Activated T-helper 17 cell treated with anti-CD3 and anti-CD28 coated beads, Interleukin-2, amount 50 U/mL, for 72 hours (primary cell): ENCODE measurements around the gene TRAF7. TPM values are rescaled to one million over a fixed set of nuclear protein-coding genes. Genes with fewer than 3 reads are reported as not detected.
"Not testable (repeated sequence)": the region's sequence is repeated elsewhere in the genome, so short reads cannot be mapped to it uniquely, and the experiment has no call there.

Source experiments
- ATAC-seq: fragments of 150-1000 bp; cut with Tn5 transposase; replicated peaks from 2 replicates; pipeline ENCODE4 v1.10.0; 2021; ENCODE audit warnings: mild to moderate bottlenecking, moderate library complexity
- H3K27ac Mint-ChIP-seq: one replicate; pipeline ENCODE4 v1.8.0; 2022; ENCODE audit warnings: mixed read lengths
- H3K27me3 Mint-ChIP-seq: one replicate; pipeline ENCODE4 v1.8.0; 2022; ENCODE audit warnings: mixed read lengths
- H3K36me3 Mint-ChIP-seq: one replicate; pipeline ENCODE4 v1.8.0; 2022; ENCODE audit warnings: low read depth, mild to moderate bottlenecking, mixed read lengths
- H3K4me1 Mint-ChIP-seq: one replicate; pipeline ENCODE4 v1.8.0; 2022; ENCODE audit warnings: mixed read lengths
- H3K4me3 Mint-ChIP-seq: one replicate; pipeline ENCODE4 v1.8.0; 2022; ENCODE audit warnings: mild to moderate bottlenecking, mixed read lengths
- H3K9me3 Mint-ChIP-seq: one replicate; pipeline ENCODE4 v1.8.0; 2022; ENCODE audit warnings: mixed read lengths
- total RNA-seq, 2 donors: library from RNA; stranded (reverse); gene quantifications; one replicate each; pipeline ENCODE4 v1.2.3, GENCODE V29; 2022

TRAF7 gene
- total RNA-seq, 2 donors from 2014 or later = 49.8 to 80.1 TPM

DNA sequence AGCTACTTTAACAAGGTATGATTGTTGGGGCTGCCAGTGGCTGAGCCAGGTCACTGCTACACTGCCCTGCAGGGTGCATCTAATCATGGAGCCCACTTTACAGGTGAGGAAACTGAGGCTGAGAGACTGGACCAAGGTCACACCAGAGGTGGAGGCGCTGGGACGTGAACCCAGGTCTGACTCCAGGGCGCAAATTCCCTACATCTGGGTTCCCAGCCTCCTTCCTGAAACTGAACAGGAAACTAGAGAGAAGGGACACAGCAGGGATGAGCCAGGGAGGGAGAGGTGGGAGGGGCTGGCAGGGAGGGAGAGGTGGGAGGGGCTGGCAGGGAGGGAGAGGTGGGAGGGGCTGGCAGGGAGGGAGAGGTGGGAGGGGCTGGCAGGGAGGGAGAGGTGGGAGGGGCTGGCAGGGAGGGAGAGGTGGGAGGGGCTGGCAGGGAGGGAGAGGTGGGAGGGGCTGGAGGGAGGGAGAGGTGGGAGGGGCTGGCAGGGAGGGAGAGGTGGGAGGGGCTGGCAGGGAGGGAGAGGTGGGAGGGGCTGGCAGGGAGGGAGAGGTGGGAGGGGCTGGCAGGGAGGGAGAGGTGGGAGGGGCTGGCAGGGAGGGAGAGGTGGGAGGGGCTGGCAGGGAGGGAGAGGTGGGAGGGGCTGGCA is 27.8 kb upstream of the TRAF7 start:
- ATAC-seq = peak; percentile 22
- H3K27me3 Mint-ChIP-seq, H3K27ac Mint-ChIP-seq, H3K36me3 Mint-ChIP-seq, H3K9me3 Mint-ChIP-seq, H3K4me1 Mint-ChIP-seq: not testable (repeated sequence)
- peak overlapping the region; percentile 58 for H3K4me3 Mint-ChIP-seq

DNA sequence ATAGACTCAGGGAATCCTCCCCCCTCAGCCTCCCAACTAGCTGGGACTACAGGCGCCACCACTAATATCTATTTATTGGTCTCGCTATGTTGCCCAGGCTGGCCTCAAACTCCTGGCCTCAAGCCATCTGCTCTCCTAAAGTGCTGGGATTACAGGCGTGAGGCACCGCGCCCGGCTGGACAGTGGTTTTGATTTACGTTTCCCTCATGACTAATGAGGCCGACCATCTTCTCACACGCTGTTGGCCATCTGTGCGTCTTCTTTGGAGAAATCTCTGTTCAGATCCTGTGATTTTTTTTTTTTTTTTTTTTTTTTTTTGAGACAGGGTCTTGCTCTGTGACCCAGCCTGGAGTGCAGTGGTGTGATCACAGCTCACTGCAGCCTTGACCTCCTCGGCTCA is 26.3 kb upstream of the TRAF7 start:
- not testable (repeated sequence) for ATAC-seq, H3K36me3 Mint-ChIP-seq, H3K4me3 Mint-ChIP-seq, H3K4me1 Mint-ChIP-seq, H3K27ac Mint-ChIP-seq, H3K9me3 Mint-ChIP-seq, H3K27me3 Mint-ChIP-seq

DNA sequence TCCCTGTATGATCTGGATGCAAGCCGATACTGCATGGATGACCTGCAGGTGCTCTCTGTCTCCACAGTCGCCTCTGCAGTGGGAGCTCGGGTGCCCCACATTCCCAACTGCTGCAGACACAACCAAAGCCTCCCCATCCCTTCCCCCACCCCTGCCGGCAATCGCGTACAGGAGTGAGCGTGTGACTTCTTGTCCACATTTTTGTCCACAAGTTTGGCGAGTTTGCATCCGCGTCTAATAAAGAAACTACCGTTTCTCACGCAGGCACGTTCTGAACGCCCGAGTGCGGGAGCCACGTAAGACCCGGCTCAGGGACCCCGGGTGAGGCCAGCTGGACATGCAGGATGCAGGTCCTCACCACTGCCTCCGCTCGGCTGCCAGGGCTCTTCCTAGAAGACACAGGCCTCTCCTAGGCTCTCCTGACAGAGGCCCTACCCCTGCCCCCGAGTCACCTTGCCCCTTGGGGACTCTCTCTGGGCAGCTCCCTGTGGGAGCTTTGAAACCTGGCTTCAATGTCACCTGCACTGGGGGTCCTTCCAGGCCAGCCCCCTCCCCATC is 25.6 kb upstream of the TRAF7 start:
- H3K36me3 Mint-ChIP-seq, ATAC-seq, H3K9me3 Mint-ChIP-seq, H3K27ac Mint-ChIP-seq, H3K4me3 Mint-ChIP-seq, H3K4me1 Mint-ChIP-seq, H3K27me3 Mint-ChIP-seq: not testable (repeated sequence)

DNA sequence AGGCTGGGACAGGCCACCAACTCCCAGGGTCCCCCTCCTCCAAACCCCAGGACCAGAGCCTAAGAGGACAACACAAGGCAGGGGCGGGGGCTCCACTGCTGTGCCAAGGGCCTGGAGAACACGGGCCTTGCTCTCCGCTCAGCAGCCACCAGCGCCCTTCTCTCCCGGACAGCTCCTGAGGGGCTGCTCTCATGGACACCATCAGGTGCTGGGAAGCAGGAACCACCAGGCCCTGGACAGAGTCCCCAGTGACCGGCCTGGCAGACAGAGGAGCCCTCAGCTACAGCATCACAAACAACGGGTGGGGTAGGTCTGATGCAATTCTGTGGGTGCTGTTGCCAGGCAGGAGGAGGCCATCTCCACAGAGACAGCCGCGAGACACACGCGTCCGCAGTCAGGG is 21.8 kb upstream of the TRAF7 start:
- ATAC-seq, H3K27me3 Mint-ChIP-seq, H3K27ac Mint-ChIP-seq, H3K4me3 Mint-ChIP-seq, H3K4me1 Mint-ChIP-seq, H3K9me3 Mint-ChIP-seq, H3K36me3 Mint-ChIP-seq: not testable (repeated sequence)

DNA sequence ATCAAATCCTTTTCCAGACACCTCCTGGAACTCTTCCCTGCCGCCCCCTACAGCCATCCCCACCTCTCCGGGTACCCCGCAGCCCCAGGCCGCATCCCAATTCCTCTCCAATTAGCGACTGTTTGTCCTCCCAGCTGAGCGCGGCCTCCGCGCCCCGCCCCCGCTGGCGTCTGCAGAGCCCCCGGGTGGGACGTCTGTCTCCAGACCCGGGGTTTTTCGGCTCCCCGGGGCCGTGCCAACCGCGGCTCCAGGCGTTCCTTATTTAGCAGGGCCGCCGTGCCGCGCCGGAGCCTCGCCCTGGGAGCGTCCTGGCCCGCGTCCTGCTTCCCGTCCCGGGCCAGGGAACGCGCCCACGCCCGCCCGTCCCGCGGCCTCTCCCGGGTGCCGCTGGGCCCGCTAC is 20.5 kb upstream of the TRAF7 start:
- H3K27ac Mint-ChIP-seq = not testable (repeated sequence)

DNA sequence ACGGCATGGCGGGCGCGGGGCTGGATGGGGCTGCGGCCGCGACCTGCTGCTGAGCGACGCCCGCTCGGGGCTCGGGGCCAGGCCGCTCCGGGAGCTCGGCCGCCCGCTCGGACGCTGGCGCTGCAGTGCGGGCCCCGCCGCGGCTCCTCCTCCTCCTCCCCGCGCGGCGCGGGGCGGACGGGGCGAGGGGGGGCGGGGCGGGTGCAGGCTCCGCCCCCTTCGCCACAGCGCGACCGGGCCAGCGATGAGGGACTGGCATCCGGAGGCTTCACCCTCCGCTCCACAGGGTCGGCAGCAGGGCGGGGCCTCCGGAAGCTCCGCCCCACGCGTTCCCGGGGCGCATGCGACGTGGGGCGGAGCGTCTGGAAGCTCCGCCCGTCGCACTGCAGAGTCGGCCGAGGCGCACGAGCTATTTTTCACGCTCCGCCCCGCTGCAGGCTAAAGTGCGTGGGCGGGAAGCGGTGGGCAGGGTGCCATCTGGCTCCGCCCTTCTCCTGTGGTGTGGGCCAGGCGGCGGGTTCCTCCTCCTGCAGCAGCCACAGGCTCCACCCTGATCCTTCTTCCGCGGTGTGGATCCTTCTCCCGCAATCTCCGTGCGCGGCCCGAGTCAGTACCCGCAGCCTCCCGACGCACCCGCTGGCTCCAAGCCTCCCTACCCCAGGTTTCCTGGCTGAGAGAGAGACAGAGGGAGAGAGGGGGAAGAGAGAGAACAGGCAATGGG is 19.7 kb upstream of the TRAF7 start, which contains the start of gene PKD1:
Gene PKD1 (minus strand): TSS at position 129 of the 721 bp plus-strand sequence. CDS start 209 bp downstream, outside the sequence.
- H3K27me3 Mint-ChIP-seq, H3K4me1 Mint-ChIP-seq, H3K9me3 Mint-ChIP-seq, H3K36me3 Mint-ChIP-seq: not testable (repeated sequence)
- peak within 1 kb of the TSS; percentile 89 for H3K27ac Mint-ChIP-seq
- peak; percentile 91 for ATAC-seq
- H3K4me3 Mint-ChIP-seq = peak within 1 kb of the TSS; percentile 93

More for the DNA sequence above, 20.5 kb upstream of the TRAF7 start:
- H3K4me1 Mint-ChIP-seq, ATAC-seq, H3K9me3 Mint-ChIP-seq, H3K27me3 Mint-ChIP-seq, H3K36me3 Mint-ChIP-seq: not testable (repeated sequence)
- peak overlapping the region; percentile 57 for H3K4me3 Mint-ChIP-seq

DNA sequence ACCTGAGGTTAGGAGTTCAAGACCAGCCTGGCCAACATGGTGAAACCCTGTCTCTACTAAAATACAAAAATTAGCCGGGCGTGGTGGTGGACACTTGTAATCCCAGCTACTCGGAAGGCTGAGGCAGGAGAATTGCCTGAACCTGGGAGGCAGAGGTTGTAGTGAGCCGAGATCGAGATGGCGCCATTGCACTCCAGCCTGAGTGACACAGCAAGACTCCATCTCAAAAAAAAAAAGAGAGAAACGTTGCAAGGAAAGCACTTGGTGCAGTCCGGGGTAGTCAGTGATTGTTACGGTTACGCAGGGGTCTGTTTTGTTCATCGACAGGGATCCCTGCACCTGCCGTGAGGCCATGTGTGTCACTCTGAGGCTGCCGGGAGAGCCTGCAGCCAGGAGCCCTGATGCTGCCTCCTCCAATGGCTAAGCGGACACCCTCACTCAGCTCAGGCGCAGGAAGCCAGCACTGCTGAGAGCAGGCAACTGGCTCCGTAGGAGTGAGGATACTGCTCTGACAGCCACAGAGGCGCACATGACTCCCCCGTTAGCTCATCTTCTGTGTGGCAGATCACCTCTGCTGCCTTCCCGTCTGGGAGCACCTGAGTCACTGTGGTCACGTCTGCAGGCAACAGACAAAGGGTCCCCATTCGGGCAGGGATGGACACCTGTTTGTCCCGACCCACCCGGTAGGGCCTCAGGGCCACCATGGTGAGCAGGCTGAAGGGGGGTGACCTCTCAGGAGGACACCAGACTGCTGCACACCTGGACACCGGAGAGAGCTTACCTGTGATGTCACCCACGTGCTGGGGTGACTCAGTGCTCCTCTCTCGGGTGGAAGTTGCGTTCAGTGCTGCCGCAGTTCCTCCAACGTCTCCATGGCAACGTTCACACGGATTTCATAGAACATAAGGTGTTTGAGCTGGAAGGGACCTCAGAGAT is 12.4 kb upstream of the TRAF7 start:
- Mint-ChIP-seq H3K9me3 (no peaks in the 10 kb centered on the region), H3K4me3 (no peak overlapping the region), H3K4me1 (peaks cover 5% of the 10 kb centered on the region), H3K27ac (no peak overlapping the region), H3K36me3 (no peaks in the 10 kb centered on the region), H3K27me3 (no peaks in the 10 kb centered on the region)
- ATAC-seq = peak; percentile 49

DNA sequence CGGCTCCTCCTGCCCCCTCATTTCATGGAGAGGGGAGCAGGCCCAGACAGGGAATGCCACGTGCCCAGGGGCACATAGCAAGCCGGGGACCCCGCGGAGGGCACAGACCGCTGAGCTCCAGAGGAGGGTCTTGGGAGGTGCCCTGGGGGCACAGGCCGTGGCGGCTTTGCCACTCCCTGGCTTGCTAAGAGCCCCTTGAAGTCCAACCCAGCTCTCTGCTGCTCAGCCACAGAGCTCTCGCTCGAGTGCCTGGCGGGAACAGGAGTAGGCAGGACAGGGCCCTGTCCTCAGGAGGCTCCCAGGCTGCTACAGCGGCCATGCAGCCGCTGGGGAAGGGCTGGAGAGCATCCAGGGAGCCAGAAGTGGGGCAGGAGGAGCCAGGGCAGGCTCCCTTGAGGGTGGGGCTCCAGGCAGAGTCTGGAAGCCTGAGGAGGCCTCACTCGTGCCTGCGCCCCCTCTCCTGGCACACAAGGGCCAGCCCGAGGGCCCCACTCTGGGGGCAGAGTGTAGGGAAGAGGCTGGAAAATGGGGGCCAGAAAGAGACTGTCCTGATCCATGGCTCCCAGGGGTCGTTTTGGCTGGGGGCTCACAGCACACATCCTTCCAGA is 11.6 kb upstream of the TRAF7 start:
- H3K36me3 Mint-ChIP-seq = no peaks in the 10 kb centered on the region
- H3K27me3 Mint-ChIP-seq = no peaks in the 10 kb centered on the region
- H3K9me3 Mint-ChIP-seq = no peaks in the 10 kb centered on the region
- H3K4me3 Mint-ChIP-seq = no peak overlapping the region
- ATAC-seq = no peak
- no peak overlapping the region for H3K27ac Mint-ChIP-seq
- peaks cover 5% of the 10 kb centered on the region for H3K4me1 Mint-ChIP-seq

DNA sequence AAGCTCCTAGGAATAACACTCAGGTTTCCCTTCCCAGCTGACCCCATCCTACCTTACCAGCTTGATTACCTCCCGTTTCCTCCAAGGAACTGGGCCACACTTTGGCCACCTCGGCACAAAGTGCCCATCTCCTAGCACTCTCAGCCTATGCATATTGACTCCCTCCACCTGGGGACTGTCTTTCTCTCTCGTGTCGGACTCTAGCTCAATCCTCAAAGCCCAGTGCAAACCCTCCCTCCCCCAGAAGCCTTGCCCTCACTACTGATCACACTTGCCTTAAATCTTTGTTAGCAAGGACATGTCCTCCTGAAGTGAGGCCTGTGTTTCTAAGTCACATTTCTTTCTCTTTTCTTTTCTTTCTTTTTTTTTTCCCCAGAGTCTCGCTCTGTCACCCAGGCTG is 9.7 kb upstream of the TRAF7 start:
- Mint-ChIP-seq H3K27ac (peak overlapping the region; percentile 9), H3K36me3 (peaks cover under 1% of the 10 kb centered on the region), H3K9me3 (no peaks in the 10 kb centered on the region), H3K4me1 (peaks cover under 1% of the 10 kb centered on the region), H3K27me3 (no peaks in the 10 kb centered on the region), H3K4me3 (no peak overlapping the region)
- no peak for ATAC-seq

DNA sequence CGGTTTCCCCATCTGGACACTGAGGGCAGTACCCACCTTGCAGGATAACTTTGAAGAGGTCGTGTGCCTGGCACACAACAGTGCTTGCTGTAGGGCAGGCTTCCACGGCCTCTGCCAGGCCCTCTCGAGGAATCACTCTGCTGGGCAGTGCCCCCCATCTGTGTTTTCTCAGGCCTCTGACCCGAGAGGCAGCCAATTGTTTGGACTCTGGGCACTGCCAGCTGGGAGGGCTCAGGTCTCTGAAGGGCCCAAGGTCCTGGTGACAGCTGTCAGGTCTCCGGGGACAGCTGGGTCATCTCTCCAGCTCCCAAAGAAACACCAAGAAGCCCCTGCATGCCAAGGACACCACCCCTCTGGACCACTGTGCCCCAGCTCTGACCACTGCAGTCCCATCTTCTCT is 8.2 kb upstream of the TRAF7 start:
- H3K9me3 Mint-ChIP-seq = no peaks in the 10 kb centered on the region
- H3K36me3 Mint-ChIP-seq = peaks cover 16% of the 10 kb centered on the region
- H3K4me1 Mint-ChIP-seq = peaks cover 4% of the 10 kb centered on the region
- H3K27ac Mint-ChIP-seq = no peak overlapping the region
- no peak for ATAC-seq
- H3K4me3 Mint-ChIP-seq = no peak overlapping the region
- no peaks in the 10 kb centered on the region for H3K27me3 Mint-ChIP-seq

DNA sequence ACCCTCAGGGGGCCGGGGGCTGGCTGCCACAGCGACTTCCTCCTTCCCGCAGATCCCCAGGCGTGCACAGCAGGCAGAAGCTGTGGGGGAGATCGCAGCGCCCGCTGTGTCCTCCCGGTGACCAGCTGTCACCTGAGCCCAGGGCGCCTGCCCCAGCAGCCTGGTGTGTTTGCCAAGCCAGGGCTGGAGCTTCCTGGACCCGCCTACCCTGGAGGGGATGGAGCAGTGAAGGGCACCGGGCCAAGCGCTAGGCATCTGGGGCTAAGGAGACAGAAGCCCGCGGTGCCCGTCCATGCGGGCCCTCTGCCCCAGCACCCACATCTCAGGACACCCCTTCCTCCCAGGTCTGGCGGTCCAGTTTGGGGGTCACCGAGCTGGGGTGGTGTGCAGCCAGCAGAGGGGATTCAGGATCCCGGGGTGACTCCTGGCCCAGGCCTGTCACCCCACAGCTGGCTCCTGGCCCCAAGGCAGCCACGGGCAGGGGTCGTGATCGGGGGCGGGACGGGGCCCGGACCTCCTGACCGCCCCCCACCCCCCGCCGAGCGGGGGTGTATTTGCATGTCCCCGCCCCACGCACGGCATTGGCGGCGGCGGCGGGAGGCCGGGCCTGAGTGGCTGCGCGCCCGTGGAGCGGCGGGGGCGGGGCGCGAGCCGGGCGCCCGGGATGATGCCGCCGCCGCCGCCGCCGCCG is 7.5 kb upstream of the TRAF7 start, which contains the start of gene RAB26:
Gene RAB26 (plus strand): TSS at position 645 of the 691 bp plus-strand sequence. CDS start 159 bp downstream, outside the sequence.
- peak within 1 kb of the TSS; percentile 93 for H3K4me3 Mint-ChIP-seq
- peak; percentile 53 for ATAC-seq
- no peaks in the 10 kb centered on the region for H3K27me3 Mint-ChIP-seq
- peaks cover 23% of the 10 kb centered on the region for H3K36me3 Mint-ChIP-seq
- H3K9me3 Mint-ChIP-seq = no peaks in the 10 kb centered on the region
- no peak within 1 kb of the TSS for H3K27ac Mint-ChIP-seq
- H3K4me1 Mint-ChIP-seq = peaks cover 4% of the 10 kb centered on the region

DNA sequence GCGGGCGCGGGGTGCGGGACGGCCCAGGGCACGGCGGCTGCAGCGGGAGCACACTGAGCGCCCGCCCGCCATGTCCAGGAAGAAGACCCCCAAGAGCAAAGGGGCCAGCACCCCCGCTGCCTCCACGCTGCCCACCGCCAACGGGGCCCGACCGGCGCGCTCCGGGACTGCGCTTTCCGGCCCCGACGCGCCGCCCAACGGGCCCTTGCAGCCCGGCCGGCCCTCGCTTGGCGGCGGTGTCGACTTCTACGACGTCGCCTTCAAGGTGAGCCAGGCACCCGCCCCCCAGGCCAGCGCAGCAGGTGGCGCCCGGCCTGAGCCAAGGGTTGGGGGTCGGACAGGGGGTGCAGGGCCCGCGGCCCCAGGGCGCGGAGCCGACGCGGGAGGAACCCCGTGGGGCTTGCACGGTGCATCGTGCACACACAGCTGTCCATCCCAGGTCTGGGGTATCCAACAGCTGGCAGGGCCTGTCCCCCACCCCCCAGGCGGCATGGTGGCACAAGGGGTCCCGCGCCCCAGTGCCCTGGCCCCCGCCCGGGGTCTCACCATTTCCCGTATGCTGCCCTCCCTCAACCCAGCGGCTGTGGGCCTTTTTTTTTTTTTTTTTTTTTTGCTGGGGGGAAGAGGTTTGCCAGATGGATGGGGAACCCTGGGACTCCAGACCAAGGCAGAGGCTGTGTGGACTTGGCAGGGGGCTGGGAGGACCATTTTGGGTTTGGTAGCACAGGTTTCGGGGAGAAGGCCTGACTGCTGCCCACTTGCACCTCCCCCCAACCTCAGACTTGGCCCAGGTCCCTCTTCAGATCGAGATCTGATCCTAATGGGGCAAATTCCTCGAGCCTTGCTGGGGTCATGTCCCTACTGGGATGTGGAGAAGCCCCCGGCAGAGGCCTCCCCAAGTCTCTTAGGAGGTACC is 6.6 kb upstream of the TRAF7 start:
- H3K9me3 Mint-ChIP-seq = no peaks in the 10 kb centered on the region
- H3K27me3 Mint-ChIP-seq = no peaks in the 10 kb centered on the region
- ATAC-seq = no peak
- H3K27ac Mint-ChIP-seq = no peak overlapping the region
- H3K4me1 Mint-ChIP-seq = peaks cover 4% of the 10 kb centered on the region
- peak overlapping the region; percentile 93 for H3K4me3 Mint-ChIP-seq
- peaks cover 31% of the 10 kb centered on the region for H3K36me3 Mint-ChIP-seq
